DMS153 treated with DMSO at 0.1 percent for 48 hours (cell line): ENCODE measurements around the gene OR6J1.
"Not testable (repeated sequence)": the region's sequence is repeated elsewhere in the genome, so short reads cannot be mapped to it uniquely, and the experiment has no call there.

Experiments used
- DNase-seq: peaks from one replicate; lab custom pipeline; 2025; ENCODE audit not compliant: unreplicated experiment; lab: John Stamatoyannopoulos, UW

Gene OR6J1

GRCh38 chr14:22651586-22651985, 7.4 kb upstream of the OR6J1 start:
- no peak for DNase-seq

GRCh38 chr14:22650960-22651521, 6.9 kb upstream of the OR6J1 start:
- no peak for DNase-seq

- DNase-seq, result no peak
These were observed 6.0 kb upstream of the OR6J1 start for GRCh38 chr14:22650046-22650739.

- DNase-seq, result no peak
These were observed 4.4 kb upstream of the OR6J1 start for GRCh38 chr14:22648506-22648905.

GRCh38 chr14:22646570-22647254, 2.6 kb upstream of the OR6J1 start:
- DNase-seq, result no peak

- no peak for DNase-seq
These were observed 2.3 kb downstream of the OR6J1 start for GRCh38 chr14:22641846-22642245.

GRCh38 chr14:22640192-22640591, 4.0 kb downstream of the OR6J1 start:
- DNase-seq, result no peak

GRCh38 chr14:22635980-22636379, 8.2 kb downstream of the OR6J1 start:
- not testable (repeated sequence) for DNase-seq

- DNase-seq, result no peak
These were observed 9.8 kb downstream of the OR6J1 start for GRCh38 chr14:22634233-22634900.

- no peak for DNase-seq
These were observed 13.7 kb downstream of the OR6J1 start for GRCh38 chr14:22630486-22630885.

GRCh38 chr14:22630066-22630465, 14.1 kb downstream of the OR6J1 start:
- no peak for DNase-seq

- no peak for DNase-seq
These were observed 14.8 kb downstream of the OR6J1 start for GRCh38 chr14:22629361-22629760.

GRCh38 chr14:22627506-22628263, 16.5 kb downstream of the OR6J1 start:
- no peak for DNase-seq

GRCh38 chr14:22626590-22626989, 17.6 kb downstream of the OR6J1 start:
- DNase-seq, result no peak

GRCh38 chr14:22623047-22623446, 21.1 kb downstream of the OR6J1 start:
- no peak for DNase-seq

GRCh38 chr14:22622255-22622654, 21.9 kb downstream of the OR6J1 start:
- DNase-seq, result no peak

- DNase-seq, result not testable (repeated sequence)
These were observed 28.4 kb downstream of the OR6J1 start for GRCh38 chr14:22615765-22616164.

- no peak for DNase-seq
These were observed 29.8 kb downstream of the OR6J1 start for GRCh38 chr14:22614240-22614799.

GRCh38 chr14:22613736-22614239, 30.4 kb downstream of the OR6J1 start:
- DNase-seq, result no peak

GRCh38 chr14:22613106-22613695, 31.0 kb downstream of the OR6J1 start:
- no peak for DNase-seq
